PC-3 (cell line): ENCODE results near the gene TAC1. TPM values are rescaled to one million over a fixed set of nuclear protein-coding genes. Genes with fewer than 3 reads are reported as not detected.

Source experiments
- ATAC-seq: fragments of 200-7000 bp; cut with Tn5 transposase; 2 replicates; pipeline ENCODE4 v1.9.1; 2020; ENCODE audit warnings: mild to moderate bottlenecking, moderate library complexity
- BruUV-seq: library from RNA; stranded (reverse); fragments of 400-500 nt; replicated peaks from 2 replicates; lab custom pipeline; 2021; lab: Mats Ljungman, UMichigan
- CTCF ChIA-PET: fragments of 300-600 bp; sonication (Branson Sonifier 250); formaldehyde crosslinking; loops from one replicate; lab custom pipeline; 2022; ENCODE audit warnings: antibody characterized with exemption; lab: Charles Lee
- POLR2A ChIA-PET: fragments of 300-600 bp; sonication (Branson Sonifier 250); formaldehyde crosslinking; loops from one replicate; lab custom pipeline; 2022; ENCODE audit warnings: antibody characterized with exemption; ENCODE audit not compliant: unreplicated experiment; lab: Charles Lee
- DNase-seq: peaks from one replicate; pipeline ENCODE4 v3.0.0-alpha.2; 2015
- H2AFZ ChIP-seq: fragments of 300-600 bp; sonication (generic); 2 replicates; pipeline ENCODE4 v1.6.0; 2016; ENCODE audit warnings: antibody characterized with exemption, low read length
- H3F3A ChIP-seq: fragments of 300-600 bp; sonication (generic); one replicate; pipeline ENCODE4 v1.6.0; 2017; ENCODE audit warnings: antibody characterized with exemption, low read length, control low read depth, mild to moderate bottlenecking; ENCODE audit not compliant: unreplicated experiment
- H3K27ac ChIP-seq: fragments of 300-600 bp; sonication (generic); 2 replicates; pipeline ENCODE4 v1.5.1; 2016; ENCODE audit warnings: mild to moderate bottlenecking, low read length
- H3K27me3 ChIP-seq: fragments of 300-600 bp; sonication (generic); 2 replicates; pipeline ENCODE4 v1.6.1; 2016; ENCODE audit warnings: low read length, mixed read lengths
- H3K36me3 ChIP-seq: fragments of 300-600 bp; sonication (generic); 2 replicates; pipeline ENCODE4 v1.6.1; 2016; ENCODE audit warnings: low read depth, mixed run types, low read length, mixed read lengths
- H3K4me1 ChIP-seq: fragments of 300-600 bp; sonication (generic); 2 replicates; pipeline ENCODE4 v1.5.1; 2016; ENCODE audit warnings: low read length; ENCODE audit not compliant: insufficient read depth
- H3K4me2 ChIP-seq: fragments of 300-600 bp; sonication (generic); 2 replicates; pipeline ENCODE4 v1.6.0; 2016; ENCODE audit warnings: low read length
- H3K4me3 ChIP-seq: fragments of 300-600 bp; sonication (generic); 2 replicates; pipeline ENCODE4 v1.5.1; 2016; ENCODE audit warnings: mild to moderate bottlenecking, low read length, mixed read lengths
- H3K79me2 ChIP-seq: fragments of 300-600 bp; sonication (generic); 2 replicates; pipeline ENCODE4 v1.6.1; 2017; ENCODE audit warnings: low read length, mixed read lengths
- H3K9ac ChIP-seq: fragments of 300-600 bp; sonication (generic); 2 replicates; pipeline ENCODE4 v1.6.0; 2016; ENCODE audit warnings: mild to moderate bottlenecking, low read length
- H3K9me2 ChIP-seq: fragments of 300-600 bp; sonication (generic); replicated peaks from 2 replicates; pipeline ENCODE4 v1.6.1; 2016; ENCODE audit warnings: mixed run types, low read length, mixed read lengths
- H3K9me3 ChIP-seq: fragments of 300-600 bp; sonication (generic); 2 replicates; pipeline ENCODE4 v1.6.1; 2016; ENCODE audit warnings: low read length, mixed read lengths
- H4K20me1 ChIP-seq: fragments of 300-600 bp; sonication (generic); 2 replicates; pipeline ENCODE4 v1.6.1; 2016; ENCODE audit warnings: low read length, mixed read lengths
- EZH2 ChIP-seq: fragments of 300-600 bp; sonication (generic); IDR thresholded peaks from one replicate; pipeline ENCODE4 v1.6.1; 2017; ENCODE audit warnings: antibody characterized with exemption, mild to moderate bottlenecking, low read length; ENCODE audit not compliant: unreplicated experiment
- EZH2phosphoT487 ChIP-seq: fragments of 300-600 bp; sonication (generic); IDR thresholded peaks from 2 replicates; pipeline ENCODE4 v1.6.1; 2018; ENCODE audit warnings: mild to moderate bottlenecking, antibody characterized with exemption, low read length, borderline replicate concordance
- intact Hi-C: fragments of 100-400 bp; cut with micrococcal nuclease; formaldehyde crosslinking; loops from 2 replicates; pipeline ENCODE4 v1.9.0; 2023
- total RNA-seq: library from RNA; depleted of rRNA; stranded (reverse); fragments of >200 nt; gene quantifications from 2 replicates; pipeline ENCODE4 v1.2.3, GENCODE V29; 2014
- TF ChIP-seq, protein P1 (sequence below): fragments of 300-600 bp; sonication (generic); conservative IDR thresholded peaks from 2 replicates; pipeline ENCODE4 v1.5.1; 2017; ENCODE audit warnings: antibody characterized with exemption, low read depth, mild to moderate bottlenecking, low read length

Gene TAC1
- total RNA-seq, 1 experiment from 2014 or later, result not detected

DNA sequence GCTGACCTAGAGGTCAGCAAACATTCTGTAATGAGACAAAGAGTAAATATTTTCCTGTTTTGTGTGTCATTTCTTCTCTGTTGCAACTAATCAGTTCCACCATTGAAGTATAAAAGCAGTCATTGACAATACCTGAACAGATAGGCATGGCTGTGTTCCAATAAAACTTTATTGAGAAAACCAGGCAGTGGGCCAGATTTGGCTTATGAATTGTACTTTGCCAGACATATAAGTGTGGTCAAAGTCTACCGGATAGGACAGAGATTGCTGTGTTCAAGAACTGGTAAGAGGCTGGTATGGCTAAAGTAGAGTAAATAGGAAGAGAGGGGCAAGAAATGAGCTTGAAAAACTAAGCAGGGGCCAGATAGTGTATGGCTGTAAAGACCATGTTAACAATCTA, 38.3 kb upstream of the TAC1 start:
- no peaks in the 10 kb centered on the region for H4K20me1 ChIP-seq
- ATAC-seq, result no peak
- no peak overlapping the region for H2AFZ ChIP-seq
- H3K9me2 ChIP-seq, result no peaks in the 10 kb centered on the region
- no peaks in the 10 kb centered on the region for H3K27me3 ChIP-seq
- DNase-seq, result no peak
- H3K4me3 ChIP-seq, result no peak overlapping the region
- no peaks in the 10 kb centered on the region for H3K79me2 ChIP-seq
- POLR2A ChIA-PET, result no interaction called here
- H3K9me3 ChIP-seq, result no peaks in the 10 kb centered on the region
- H3K36me3 ChIP-seq, result no peaks in the 10 kb centered on the region
- H3K4me1 ChIP-seq, result no peaks in the 10 kb centered on the region
- intact Hi-C loops, result no loop called here
- no peak overlapping the region for H3K4me2 ChIP-seq
- TF ChIP-seq, protein P1, sequence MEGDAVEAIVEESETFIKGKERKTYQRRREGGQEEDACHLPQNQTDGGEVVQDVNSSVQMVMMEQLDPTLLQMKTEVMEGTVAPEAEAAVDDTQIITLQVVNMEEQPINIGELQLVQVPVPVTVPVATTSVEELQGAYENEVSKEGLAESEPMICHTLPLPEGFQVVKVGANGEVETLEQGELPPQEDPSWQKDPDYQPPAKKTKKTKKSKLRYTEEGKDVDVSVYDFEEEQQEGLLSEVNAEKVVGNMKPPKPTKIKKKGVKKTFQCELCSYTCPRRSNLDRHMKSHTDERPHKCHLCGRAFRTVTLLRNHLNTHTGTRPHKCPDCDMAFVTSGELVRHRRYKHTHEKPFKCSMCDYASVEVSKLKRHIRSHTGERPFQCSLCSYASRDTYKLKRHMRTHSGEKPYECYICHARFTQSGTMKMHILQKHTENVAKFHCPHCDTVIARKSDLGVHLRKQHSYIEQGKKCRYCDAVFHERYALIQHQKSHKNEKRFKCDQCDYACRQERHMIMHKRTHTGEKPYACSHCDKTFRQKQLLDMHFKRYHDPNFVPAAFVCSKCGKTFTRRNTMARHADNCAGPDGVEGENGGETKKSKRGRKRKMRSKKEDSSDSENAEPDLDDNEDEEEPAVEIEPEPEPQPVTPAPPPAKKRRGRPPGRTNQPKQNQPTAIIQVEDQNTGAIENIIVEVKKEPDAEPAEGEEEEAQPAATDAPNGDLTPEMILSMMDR, result no peak
- TF ChIP-seq EZH2 (no peak), EZH2phosphoT487 (no peak)
- no TSS peak for BruUV-seq
- CTCF ChIA-PET, result no interaction called here
- no peak overlapping the region for H3K27ac ChIP-seq
- no peaks in the 10 kb centered on the region for H3F3A ChIP-seq
- no peak overlapping the region for H3K9ac ChIP-seq

DNA sequence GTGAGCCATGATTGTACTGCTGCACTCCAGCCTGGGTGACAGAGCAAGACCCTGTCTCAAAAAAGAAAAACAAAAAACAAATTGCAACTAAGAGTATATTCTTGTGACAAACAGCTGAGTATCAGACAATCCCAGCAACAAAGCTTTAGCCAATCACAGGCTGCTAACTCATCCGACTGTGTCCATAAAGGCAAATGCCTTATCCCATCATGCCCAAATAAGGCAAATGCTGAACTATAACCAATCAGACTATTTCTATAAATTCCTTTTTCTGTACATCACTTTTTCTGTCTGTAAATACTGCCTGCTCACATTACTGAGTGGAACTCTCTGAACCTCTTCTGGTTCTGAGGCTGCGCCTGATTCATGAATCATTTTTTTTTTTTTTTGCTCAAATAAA, 37.5 kb upstream of the TAC1 start:
- Histone ChIP-seq H3K79me2 (no peaks in the 10 kb centered on the region), H3K27ac (no peak overlapping the region), H3K36me3 (no peaks in the 10 kb centered on the region), H3K9me3 (no peaks in the 10 kb centered on the region), H3F3A (no peaks in the 10 kb centered on the region), H3K4me3 (no peak overlapping the region), H3K4me1 (no peaks in the 10 kb centered on the region), H3K27me3 (no peaks in the 10 kb centered on the region), H4K20me1 (no peaks in the 10 kb centered on the region), H3K4me2 (no peak overlapping the region), H2AFZ (no peak overlapping the region), H3K9ac (no peak overlapping the region), H3K9me2 (no peaks in the 10 kb centered on the region)
- no peak for ATAC-seq
- intact Hi-C loops, result no loop called here
- BruUV-seq, result no TSS peak
- no peak for TF ChIP-seq EZH2
- TF ChIP-seq EZH2phosphoT487, result no peak
- TF ChIP-seq, protein P1, result no peak
- CTCF ChIA-PET, result no interaction called here
- DNase-seq, result no peak
- POLR2A ChIA-PET, result no interaction called here

DNA sequence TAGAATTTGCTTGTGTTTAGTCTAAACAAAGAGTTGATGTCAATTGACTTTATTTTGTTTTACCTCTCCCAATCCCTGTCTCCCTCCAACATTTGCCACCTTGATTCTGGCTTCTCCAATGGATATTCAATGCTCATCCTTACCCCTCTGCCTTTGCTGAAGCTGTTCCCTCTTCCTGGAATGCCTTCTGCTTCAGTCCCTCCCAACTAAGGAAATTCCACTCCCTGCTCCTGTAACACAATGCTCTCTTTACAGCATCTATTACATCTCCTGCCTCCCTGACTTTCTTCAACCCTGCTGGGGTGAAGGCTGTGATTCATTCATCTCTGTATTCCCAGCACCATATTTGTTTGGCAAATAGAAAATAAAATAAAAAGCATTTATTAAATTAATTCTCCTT, 34.5 kb upstream of the TAC1 start:
- no peaks in the 10 kb centered on the region for H3K9me3 ChIP-seq
- no peaks in the 10 kb centered on the region for H3K79me2 ChIP-seq
- H3K4me2 ChIP-seq, result no peak overlapping the region
- H4K20me1 ChIP-seq, result no peaks in the 10 kb centered on the region
- H3K27me3 ChIP-seq, result no peaks in the 10 kb centered on the region
- intact Hi-C loops, result no loop called here
- ATAC-seq (no peak), DNase-seq (no peak)
- H2AFZ ChIP-seq, result no peak overlapping the region
- TF ChIP-seq EZH2phosphoT487 (no peak), EZH2 (no peak)
- TF ChIP-seq, protein P1, result no peak
- ChIA-PET CTCF (no interaction called here), POLR2A (no interaction called here)
- H3K9me2 ChIP-seq, result no peaks in the 10 kb centered on the region
- no peaks in the 10 kb centered on the region for H3F3A ChIP-seq
- no peak overlapping the region for H3K9ac ChIP-seq
- H3K36me3 ChIP-seq, result no peaks in the 10 kb centered on the region
- no peak overlapping the region for H3K27ac ChIP-seq
- H3K4me3 ChIP-seq, result no peak overlapping the region
- no peaks in the 10 kb centered on the region for H3K4me1 ChIP-seq
- BruUV-seq, result no TSS peak
